ENCODE data around the gene MYLIP.

MYLIP gene

GRCh38 chr6:16196984-16197546 lies 68.2 kb downstream of the MYLIP start:
- no peak overlapping the region for H3K27ac ChIP-seq
- no peak for DNase-seq (ENCODE audit: low read depth, low spot score)

All from epithelial cell of prostate (primary cell).